HG03196 (cell line): ENCODE data around the gene TAF4.
"Not testable (repeated sequence)": the region's sequence is repeated elsewhere in the genome, so short reads cannot be mapped to it uniquely, and the experiment has no call there.

Experiments used
- ATAC-seq: cut with Tn5 transposase; IDR thresholded peaks from one replicate; pipeline ENCODE4 v1.9.1; 2021; ENCODE audit not compliant: unreplicated experiment

The TAF4 gene

DNA sequence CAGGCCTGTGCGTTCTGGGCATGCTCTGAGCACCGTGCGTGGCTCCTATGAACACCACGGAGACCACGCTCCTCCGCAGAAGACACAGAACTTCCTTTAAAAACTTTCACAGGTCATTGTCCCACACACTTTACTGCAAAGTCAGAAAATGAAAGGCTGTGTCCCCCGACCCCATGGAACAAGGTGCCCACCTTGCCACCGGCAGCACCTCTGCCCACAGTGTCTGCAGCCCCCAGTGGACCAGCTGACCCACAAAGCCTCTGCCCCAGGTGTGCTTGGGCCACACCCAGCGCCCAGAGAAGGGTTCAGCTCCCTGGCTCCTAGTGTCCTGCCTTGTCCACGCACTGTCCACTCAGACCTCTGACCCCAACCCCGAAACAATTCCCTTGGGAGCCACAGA, 8.7 kb downstream of the TAF4 start:
- no peak for ATAC-seq

DNA sequence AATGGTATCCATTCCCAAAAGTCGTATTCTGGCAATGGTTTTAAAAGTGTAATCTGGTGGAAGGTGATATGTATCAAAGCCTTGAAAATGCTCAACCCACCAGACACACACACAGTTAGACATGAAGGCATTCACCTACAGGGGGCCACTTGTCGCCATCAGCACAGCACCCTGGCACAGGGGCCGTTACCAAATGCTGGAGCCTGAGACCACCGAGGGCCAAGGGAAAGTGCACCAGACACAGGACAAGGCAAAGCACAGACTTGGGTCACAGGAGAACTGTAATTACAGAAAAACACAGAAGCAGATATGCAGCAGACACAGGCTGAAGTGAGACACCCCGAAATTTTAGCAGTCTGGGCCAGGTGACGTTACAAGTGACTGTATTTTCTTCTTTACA, 9.3 kb downstream of the TAF4 start:
- no peak for ATAC-seq

DNA sequence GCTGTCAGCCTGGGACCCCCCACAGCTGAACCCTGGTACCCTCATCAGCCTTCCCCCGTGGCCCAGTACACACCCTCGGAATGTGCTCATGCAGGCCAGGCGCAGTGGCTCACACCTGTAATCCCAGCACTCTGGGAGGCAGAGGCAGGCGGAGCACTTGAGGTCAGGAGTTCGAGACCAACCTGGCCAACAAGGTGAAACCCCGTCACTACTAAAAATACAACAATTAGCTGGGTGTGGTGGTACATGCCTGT, 9.9 kb downstream of the TAF4 start:
- ATAC-seq = not testable (repeated sequence)

DNA sequence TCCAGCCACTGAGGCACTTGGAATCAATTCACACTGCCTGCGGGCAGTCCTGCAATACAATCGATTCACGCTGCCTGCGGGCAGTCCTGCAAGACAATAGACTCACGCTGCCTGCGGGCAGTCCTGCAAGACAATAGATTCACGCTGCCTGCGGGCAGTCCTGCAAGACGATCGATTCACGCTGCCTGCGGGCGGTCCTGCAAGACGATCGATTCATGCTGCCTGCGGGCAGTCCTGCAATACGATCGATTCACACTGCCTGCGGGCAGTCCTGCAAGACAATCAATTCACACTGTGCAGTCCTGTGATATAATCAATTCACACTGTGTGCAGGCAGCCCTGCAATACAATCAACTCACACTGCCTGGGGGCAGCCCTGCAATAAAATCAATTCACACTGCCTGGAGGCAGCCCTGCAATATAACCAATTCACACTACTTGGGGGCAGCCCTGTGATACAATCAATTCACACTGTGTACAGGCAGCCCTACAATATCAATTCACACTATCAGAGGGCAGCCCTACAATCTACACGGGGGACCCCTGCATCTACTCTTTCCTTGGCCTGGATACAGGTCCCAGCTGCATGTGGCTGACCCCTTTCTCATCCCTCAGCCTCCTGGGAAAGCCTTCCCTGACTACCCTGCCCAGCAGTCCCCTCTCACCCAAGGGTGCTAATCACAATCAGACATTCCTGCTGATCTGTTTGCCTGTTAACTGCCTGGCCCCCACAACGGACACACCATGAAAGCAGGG, 10.4 kb downstream of the TAF4 start:
- no peak for ATAC-seq

DNA sequence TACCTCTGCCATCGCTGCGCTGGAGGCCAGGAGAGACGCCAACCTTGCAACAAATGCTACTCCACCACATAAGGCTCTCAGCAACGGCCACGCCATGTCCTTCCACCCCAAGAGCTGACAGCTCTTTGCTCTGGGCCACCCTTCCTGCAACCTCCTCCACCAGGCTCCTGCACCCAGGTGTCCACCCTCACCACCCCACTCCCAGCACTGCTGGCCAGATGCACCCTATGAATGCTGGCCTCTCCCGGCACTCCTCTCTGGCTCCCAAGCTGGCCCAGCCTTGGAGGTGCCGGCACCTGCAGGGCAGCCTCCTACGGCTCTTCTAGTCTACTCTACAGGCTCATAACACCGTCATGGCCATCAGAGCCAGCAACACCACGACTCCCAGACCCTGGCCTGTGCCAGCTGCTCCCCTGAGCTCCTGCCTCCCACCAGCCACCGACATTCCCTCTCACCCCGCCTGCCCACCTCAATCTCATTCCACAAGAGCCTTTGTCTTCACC, 11.2 kb downstream of the TAF4 start:
- no peak for ATAC-seq

DNA sequence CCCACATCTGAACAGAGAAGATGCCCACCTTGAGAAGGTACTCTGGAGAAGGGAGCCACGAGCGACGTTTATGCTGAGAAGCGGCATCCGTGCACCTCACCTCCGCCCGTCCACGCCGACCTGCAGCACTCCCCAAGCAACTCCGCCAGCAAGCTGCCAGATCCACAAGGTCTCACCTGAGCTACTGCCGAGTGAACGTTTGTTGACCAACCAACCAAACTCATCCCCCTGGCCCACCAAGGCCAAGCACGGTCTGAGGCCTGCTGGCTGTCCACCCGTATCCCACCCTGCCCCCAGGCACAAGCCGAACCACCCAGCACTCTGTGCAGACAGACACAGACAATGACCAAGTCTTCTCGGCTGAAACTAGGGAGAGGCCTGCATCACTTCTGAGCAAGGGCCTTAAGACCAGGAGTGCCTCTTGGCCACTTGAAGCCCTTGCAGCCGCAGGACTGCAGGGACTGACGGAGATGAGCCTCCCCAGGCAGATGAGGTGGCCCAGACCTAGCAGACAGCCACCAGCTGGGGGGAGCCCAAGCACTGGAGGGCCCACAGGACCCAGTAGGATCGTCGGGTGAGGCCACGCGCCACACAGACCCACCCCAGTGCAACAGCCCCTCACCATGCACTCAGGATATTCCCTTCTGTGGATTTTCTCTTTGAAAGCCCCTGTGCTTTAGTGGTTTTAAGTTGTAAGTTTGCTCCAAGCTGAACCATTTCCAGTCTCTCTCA, 12.1 kb downstream of the TAF4 start:
- no peak for ATAC-seq

DNA sequence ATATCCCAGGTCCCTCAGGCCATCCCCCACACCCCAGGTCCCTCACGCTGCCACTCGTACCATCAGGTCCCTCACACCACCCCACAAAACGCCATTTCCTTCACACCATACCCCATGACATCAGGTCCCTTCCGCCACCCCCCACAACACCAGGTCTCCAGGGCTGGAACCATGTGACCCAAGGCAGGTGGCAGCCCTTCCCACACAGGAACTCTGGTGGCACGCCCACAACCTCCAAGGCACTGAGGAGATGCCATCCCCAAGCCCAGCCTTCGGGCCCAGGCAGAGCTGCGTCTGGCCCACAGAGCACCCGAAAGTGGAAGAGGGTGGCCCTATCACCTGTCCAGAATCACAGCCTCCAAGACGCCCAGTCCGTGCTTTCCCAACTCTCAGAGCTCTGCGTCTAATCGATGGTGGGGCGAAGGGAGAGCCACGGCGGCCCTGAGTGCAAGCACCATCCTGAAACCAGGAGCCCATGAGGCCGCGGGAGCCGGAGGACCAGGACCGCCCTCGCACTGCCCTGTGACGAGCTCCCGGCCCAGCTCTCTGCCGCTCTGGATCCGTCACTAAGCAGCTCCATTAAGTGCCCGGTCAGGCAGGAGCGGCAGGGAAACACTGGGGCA, 12.7 kb downstream of the TAF4 start:
- ATAC-seq = no peak

DNA sequence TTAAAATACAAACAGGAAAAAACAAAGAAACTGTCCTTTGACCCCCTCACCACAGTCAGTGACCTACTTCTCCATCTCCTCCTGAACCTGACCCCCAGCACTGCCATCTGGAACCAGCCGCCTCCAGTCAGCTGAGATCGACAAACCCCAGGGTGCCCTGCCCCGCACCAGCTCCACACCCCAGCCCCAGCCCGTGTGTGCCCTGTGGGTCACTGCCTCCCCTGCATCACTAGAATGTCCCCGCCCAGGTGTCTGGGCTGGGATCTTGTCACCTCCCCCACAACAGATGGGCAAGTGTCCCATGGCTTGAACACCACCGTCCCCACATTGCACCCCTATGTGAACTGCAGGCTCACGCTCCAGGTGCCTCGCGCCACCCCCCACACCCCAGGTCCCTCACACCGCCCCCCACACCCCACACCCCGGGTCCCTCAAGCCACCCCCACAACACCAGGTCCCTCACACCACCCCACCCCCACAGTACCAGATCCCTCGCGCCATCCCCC, 13.3 kb downstream of the TAF4 start:
- ATAC-seq = no peak

DNA sequence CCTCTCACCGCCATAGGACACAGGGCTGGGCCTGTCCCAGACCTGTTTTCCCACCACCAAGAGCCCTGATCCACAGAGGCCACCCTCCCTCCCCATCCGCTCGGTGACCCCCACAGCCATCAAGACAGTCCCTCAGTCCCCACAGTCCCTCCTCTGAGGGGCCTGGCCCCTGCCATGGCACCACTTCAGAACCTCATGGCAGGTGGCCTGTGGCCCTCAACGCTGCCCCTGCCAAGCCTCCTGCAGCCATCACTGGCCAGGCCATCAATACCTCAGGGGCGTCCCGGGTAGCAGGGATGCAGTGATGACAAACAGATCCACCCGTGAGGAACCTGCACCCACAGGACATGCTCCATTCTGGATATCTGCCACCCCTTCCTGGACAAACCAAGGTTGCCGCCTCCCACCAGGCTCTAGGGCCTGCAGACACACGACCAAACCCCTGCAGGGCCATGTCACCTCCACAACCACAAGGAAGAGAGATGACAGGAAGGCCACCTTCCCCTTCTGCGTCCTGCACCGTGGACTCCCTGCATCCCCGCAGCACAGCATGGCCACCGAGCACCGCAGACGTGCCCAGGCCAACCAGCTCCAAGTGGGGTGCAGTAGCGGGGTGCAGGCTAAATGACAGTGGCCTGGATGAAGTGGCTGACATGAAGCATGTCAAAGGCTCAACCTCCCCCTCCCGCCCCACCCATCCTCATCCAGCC, 14.0 kb downstream of the TAF4 start:
- ATAC-seq = no peak

DNA sequence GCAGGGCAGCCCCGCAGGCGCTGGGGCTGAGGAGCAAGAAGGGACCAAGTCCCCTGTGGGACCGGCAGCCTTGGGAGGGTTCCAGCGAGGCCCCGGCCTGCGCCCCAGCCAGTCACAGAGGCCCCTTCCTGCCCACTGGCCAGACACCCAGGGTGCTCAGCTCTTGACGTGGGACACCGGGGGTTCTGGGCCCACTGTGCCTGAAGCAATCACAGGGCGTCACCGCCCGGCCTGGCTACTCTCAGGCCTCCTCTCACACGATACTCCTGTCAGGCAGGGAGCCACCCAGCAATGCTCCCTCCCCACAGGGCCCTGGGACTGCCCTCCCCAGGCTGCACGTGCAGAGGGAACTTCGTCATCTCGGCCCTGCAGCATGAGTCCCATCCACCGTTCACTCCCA, 14.5 kb downstream of the TAF4 start:
- no peak for ATAC-seq

DNA sequence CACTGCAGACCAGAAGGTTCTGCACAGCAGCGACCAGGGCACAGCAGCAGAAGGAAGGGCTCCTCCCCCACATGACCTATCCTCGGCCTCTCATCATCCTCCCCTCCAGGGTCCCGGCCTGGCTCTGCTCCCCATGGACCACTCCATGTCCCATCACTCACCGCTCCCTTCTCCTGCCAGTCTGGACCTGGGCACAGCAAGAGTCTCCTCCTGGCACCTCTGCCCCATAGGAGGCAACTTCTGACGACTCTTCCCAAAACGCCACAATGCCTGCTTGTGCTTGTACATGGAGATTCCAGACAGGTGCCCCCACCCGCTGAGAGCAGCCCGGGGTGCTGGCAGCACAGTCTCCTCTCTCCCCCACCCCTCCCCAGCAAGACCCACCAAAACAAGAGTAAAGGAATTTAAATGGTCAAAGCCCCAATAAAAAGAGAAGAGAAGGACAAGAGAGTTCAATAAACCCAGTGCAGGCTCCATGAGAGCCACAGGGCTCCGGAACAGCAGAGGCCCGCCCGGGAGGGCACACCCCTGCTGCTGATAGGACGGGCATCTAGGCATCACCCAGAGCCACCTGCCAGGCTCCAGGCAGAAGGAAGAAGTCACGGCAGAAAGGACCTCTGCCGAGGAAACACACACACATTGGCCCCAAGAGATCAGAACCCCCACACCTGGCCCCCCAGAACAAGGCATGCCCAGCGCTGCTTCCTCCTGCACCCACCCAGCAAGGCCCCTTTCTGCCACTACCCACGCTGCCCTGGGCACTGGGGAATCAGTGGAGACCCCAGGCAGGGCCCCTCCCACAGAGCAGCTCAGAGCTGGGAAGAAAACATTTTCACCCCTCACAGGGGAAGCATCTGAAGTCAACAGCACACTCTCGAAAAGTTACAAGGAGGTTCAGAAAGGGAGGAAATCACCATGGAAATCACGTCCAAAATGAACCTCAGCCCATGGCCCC, 15.2 kb downstream of the TAF4 start:
- ATAC-seq = no peak

DNA sequence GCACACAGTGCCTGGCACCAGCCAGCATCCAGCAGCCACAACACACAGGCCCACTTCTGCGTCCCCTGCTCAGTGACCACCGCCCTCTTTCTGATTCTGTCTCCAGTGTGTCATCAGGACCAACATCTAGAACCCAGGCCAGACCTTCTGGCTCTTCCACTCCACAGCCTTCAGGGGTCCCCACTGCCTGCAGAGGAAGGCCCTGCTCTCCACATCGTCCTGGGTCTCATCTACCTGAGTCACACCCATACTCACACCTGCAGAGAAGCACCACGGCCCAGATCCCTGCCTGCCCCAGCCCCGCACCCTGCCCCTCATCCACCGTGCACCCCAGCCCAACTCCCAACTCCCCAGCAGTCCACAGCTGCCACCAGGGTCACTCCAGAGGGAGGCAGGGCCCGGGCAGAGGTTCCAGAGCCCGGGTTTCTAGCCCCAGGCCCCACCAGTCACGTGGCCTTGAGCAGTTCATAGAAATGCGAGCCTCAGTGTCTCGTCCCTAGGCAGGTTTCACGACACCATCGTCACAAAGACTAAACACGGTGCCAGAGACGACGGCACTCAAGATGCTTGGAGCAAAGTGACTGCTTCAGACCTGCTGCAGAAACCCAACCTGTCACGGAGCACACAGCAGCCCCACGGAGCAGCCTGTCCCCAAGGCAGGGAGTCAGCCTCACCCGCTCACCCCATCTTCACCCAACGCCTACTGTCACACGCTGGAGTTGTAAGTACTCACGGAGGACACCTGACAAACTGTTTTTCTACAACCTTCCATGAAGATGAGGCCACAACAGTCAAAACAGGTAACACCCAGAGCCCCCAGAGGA, 16.1 kb downstream of the TAF4 start:
- ATAC-seq = no peak

DNA sequence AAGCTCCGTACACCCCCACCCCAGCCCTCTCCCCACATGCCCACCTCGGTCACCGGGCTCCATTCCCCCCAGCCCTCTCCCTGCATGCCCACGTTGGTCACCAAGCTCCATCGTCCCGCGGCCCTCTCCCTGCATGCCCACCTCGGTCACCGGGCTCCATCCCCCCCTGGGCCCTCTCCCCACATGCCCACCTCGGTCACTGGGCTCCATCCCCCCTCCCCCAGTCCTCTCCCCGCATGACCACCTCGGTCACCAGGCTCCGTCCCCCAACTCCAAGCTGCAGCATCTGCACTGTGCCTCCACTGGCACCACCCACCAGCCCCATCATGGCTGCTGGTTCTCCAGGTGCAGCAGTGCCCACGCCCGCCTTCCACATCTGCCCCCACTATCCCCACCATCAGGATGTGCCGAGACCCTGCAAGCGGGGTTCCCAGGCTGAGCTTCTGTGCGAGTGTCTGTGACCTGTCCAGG, 16.8 kb downstream of the TAF4 start:
- no peak for ATAC-seq

DNA sequence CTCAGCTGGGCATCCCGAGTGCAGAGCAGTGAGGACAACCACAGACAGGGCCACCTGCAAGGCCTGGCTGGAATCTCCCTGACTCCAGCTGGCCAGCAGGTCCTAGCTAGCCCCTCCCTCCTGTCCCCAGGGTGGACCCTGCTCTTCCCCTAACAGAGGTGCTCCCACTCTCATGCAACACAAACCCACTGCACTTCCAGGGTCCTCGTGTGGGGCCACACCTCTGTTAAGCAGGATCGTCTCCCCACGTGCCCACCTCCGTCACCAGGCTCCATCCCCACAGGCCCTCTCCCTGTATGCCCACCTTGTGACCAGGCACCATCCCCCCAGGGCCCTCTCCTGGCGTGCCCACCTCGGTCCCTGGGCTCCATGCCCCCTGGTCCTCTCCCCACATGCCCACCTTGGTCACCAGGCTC, 17.3 kb downstream of the TAF4 start:
- no peak for ATAC-seq

DNA sequence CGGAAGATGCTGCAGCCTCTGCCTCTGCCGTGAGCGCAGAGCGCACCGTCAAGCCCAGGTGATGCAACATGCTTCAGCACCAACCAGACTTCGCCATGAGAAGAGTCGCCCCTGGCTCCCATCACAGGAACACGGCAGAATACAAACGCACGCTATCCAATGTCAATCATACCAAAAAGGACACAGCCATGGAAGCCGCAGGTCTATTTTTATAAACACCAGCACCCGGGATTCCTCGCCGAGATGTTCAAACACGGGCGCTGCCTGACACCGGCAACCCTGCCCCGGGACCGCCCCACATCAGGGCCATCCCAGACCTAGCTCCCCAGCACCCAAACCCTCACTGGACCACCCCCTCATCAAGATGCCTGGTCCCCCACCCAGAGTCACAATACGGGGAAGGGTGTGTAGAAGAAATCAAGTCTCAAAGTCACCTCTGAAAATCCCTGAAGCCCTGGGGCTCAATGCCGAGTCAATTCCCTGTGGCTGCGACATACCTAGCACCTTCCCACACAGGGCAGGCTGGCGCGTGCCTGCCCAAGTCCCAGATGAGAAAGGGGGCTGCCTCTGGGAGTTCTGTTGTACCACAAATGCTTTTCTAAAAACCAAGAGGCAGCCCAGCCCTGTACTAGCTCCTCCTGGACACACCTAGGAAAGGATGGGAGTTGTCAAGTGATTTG, 17.9 kb downstream of the TAF4 start:
- no peak for ATAC-seq

DNA sequence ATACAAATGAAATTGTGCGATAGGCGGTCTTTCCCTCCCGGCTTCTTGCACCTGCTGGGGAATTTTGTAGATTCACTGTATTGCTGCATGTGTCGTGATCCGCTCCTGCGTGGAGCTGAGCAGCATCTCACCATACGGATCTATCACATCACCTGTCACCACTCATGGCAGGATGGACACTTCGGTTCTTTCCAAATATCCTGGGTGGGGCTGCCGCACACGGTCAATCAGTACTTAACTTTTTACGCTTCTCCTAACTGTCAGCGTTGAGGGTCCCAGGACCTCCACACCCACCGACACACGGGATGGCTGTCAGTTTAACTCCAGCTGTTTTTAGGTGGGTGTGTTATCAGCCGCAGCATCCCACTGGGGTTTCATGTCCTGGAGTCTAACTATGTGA, 19.2 kb downstream of the TAF4 start:
- no peak for ATAC-seq

DNA sequence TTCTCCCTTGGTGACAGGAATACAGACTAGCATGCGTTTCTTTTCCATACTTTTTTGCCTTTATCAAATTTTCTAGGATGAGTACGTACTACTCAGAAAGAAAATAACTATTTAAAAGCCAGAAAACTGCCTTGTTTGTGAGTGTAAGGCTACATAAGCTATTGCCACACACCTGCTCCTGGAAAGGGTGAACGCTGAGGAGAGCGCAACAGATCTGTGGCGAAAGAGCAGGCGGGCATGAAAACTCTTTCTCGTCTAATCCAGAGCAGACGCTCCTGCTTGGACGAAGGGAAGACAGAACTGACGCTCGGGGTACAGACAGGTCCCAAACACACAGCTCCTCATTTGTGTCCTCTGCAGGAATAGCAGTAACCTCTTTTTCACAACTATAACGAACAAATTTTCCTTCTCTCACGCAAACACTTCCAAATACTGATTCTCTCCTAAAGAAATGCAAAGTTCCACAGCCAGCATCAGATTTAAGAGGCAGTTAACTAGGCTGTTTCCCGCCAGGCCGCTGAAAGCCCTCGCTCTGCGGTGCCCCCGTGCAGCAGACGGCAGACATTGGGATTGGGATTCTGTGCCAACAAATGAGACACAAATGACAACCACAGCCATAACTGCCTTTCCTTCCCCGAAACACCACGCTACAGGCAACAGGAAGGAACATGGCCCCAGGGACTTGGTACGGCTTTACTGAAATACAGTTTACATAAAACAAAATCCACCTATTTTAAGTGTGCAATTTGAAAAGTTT, 20.0 kb downstream of the TAF4 start:
- no peak for ATAC-seq

DNA sequence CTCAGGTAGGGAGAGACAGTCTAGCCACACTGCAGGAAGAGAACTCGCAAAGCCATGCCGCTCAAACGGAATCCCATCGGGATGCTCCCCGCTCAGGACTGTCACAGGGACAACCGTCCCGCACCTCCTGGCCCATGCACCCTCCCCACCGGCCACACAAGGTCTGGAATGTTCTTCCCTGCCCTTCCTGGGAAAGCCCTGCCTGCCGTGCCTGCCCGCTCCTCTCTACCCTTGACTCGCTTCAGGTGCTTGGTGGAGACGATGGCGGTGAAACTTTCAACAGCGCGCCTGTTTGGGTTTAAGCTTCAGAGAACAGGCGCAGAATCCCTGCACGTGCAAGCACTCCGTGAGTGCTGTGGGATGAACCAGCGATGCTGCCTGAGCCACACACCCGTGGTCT, 20.6 kb downstream of the TAF4 start:
- ATAC-seq = no peak
